Uterus (tissue), 4 donors: Measurements from ENCODE around the gene A4GALT. TPM values are rescaled to one million over a fixed set of nuclear protein-coding genes. Genes with fewer than 3 reads are reported as not detected.
"Not testable (repeated sequence)": the region's sequence is repeated elsewhere in the genome, so short reads cannot be mapped to it uniquely, and the experiment has no call there.

Experiments used
- DNase-seq, 2 donors: peaks; one replicate each; pipeline ENCODE4 v3.0.0-alpha.2; 2019 to 2020
- H3K27ac ChIP-seq, 2 donors: fragments of 200-600 bp; sonication (generic); 1 replicate in 1 of 2; 2 replicates in 1 of 2; pipeline ENCODE4 v1.5.1; 2016 to 2018
- H3K27me3 ChIP-seq, 2 donors: fragments of 200-600 bp; sonication (generic); one replicate each; pipeline ENCODE4 v1.5.1; 2018 to 2019; ENCODE audit warnings: control low read depth in 1 of 2
- H3K36me3 ChIP-seq, 2 donors: fragments of 200-600 bp; sonication (generic); one replicate each; pipeline ENCODE4 v1.5.1; 2019; ENCODE audit warnings: control low read depth in 1 of 2
- H3K4me1 ChIP-seq, 2 donors: fragments of 200-600 bp; sonication (generic); one replicate each; pipeline ENCODE4 v1.5.1; 2018 to 2019; ENCODE audit warnings: control low read depth in 1 of 2
- H3K4me3 ChIP-seq, 2 donors: fragments of 200-600 bp; sonication (generic); 1 replicate in 1 of 2; 2 replicates in 1 of 2; pipeline ENCODE4 v1.5.1; 2018 to 2019; ENCODE audit warnings: mild to moderate bottlenecking in 1 of 2
- H3K9me3 ChIP-seq, 2 donors: fragments of 200-600 bp; sonication (generic); one replicate each; pipeline ENCODE4 v1.5.1; 2019; ENCODE audit warnings: control low read depth in 1 of 2
- CTCF ChIP-seq, 4 experiments: fragments of 200-600 bp in 2 of 4; fragments of 450-650 bp in 2 of 4; sonication (generic) in 2 of 4; IDR thresholded peaks; one replicate each; pipeline ENCODE4 v1.5.1; 2016 to 2019; ENCODE audit warnings: antibody characterized with exemption in 4 of 4, mild to moderate bottlenecking in 2 of 4, moderate library complexity in 1 of 4
- POLR2A ChIP-seq, 2 donors: fragments of 450-650 bp; IDR thresholded peaks; one replicate each; pipeline ENCODE4 v1.6.1; 2016; ENCODE audit warnings: antibody characterized with exemption in 2 of 2, mild to moderate bottlenecking in 1 of 2, moderate library complexity in 1 of 2
- intact Hi-C: fragments of 100-400 bp; cut with DNase I; formaldehyde crosslinking; loops from one replicate; pipeline ENCODE4 v1.15.1; 2023; ENCODE audit warnings: low total_unique reads
- total RNA-seq, 4 donors: library from RNA; depleted of rRNA in 3 of 4; stranded (reverse); fragments of >200 nt in 3 of 4; gene quantifications; one replicate each; pipeline versions ENCODE4 v1.1.0 to v1.2.4, GENCODE V29; 2014 to 2023
- donor health status: DM: yes; HTN: yes; CAD: no.

Gene A4GALT
- total RNA-seq, 4 donors from 2014 or later, result 4.4 to 100.0 (median 19.6) TPM

DNA sequence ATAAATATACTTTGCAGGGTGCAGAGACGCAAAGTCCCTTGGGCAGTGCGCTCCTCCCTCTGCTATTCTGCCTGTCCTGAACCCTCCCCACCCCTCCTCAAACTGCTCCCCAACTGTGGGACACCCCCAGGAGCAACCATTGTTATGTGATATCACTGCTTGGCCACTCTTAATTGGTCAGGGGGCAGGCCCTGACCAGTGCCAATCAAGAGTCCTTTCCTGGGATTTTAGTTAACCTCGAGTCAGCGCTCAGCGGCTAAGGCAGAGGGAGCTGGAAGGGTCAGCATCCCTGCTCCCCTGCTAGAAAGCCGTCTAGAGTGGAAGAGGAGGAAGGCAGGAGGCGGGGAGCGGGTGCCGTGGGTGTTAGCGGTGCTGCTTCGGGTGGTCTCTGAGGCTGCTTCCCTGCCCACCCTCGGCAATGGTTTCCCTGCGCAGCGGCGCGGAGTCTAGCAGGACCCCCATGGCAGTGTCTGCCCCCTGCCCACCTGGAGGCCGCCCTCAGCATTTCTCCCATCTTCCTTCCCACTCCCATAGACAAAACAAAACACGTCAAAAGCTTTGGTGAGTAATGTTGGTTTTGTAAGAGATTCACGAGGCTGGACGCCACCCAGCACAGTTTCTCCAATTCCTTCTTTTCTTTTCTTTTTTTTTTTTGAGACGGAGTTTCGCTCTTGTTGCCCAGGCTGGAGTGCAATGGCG, 38.4 kb upstream of the A4GALT start:
- intact Hi-C loops, result no loop called here
- Histone ChIP-seq H3K9me3 (no peaks in the 10 kb centered on the region), H3K27me3 (no peaks in the 10 kb centered on the region), H3K4me3 (no peak overlapping the region), H3K36me3 (no peaks in the 10 kb centered on the region), H3K4me1 (no peaks in the 10 kb centered on the region), H3K27ac (no peak overlapping the region)
- TF ChIP-seq POLR2A (IDR thresholded peaks at IDR 0.05) (no peak), CTCF (IDR thresholded peaks at IDR 0.05) (no peak)
- DNase-seq, result no peak

DNA sequence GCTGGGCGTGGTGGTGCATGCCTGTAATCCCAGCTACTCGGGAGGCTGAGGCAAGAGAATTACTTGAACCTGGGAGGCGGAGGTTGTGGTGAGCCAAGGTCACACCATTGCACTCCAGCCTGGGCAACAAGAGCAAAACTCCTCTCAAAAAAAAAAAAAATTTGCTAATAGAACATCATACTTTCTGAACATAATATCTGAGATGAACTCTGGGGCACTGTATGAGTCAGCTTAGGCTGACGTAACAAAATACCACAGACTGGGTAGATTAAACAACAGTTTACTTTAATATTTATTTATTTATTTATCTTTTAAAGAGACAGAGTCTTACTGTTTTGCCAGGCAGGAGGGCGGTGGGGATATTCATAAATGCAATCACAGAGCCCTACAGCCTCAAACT, 34.9 kb upstream of the A4GALT start:
- H3K9me3 ChIP-seq, DNase-seq, intact Hi-C loops, H3K27ac ChIP-seq, H3K36me3 ChIP-seq, H3K4me1 ChIP-seq, H3K4me3 ChIP-seq, H3K27me3 ChIP-seq: not testable (repeated sequence)

DNA sequence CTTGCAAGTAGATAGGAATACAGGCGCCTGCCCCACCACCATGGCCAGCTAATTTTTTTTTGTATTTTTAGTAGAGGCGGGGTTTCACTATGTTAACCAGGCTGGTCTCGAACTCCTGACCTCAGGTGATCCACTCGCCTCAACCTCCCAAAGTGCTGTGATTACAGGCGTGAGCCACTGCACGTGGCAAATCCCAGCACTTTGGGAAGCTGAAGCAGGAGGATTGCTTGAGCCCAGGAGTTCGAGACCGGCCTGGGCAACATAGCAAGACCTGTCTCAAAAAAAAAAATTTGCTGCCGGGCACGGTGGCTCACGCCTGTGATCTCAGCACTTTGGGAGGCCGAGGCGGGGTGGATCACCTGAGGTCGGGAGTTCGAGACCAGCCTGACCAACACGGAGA, 34.5 kb upstream of the A4GALT start:
- H3K27ac ChIP-seq, H3K36me3 ChIP-seq, intact Hi-C loops, H3K4me3 ChIP-seq, DNase-seq, H3K4me1 ChIP-seq, H3K27me3 ChIP-seq, H3K9me3 ChIP-seq: not testable (repeated sequence)

DNA sequence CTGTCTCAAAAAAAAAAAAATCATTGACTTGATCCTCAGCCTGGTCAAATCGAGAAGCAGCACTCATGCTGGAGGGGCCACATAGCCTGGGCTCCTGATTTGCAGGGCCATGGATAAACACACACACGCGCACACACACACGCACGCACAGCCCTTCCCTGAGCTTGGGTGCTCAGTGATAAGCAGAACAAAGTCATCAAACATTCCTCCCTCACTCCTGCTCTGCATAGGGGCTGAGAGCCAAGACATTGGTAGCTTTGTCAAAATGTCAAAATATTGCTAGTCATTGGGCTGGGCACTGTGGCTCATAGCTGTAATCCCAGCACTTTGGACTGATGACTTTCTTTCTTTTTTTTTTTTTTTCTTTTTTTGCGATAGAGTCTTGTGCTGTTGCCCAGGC, 34.0 kb upstream of the A4GALT start:
- H3K4me3 ChIP-seq, result no peak overlapping the region
- H3K9me3 ChIP-seq, result no peaks in the 10 kb centered on the region
- H3K27me3 ChIP-seq, result no peaks in the 10 kb centered on the region
- no peak for DNase-seq
- no peaks in the 10 kb centered on the region for H3K4me1 ChIP-seq
- TF ChIP-seq CTCF (IDR thresholded peaks at IDR 0.05) (no peak), POLR2A (IDR thresholded peaks at IDR 0.05) (no peak)
- H3K27ac ChIP-seq, result no peak overlapping the region
- no peaks in the 10 kb centered on the region for H3K36me3 ChIP-seq
- intact Hi-C loops, result no loop called here

DNA sequence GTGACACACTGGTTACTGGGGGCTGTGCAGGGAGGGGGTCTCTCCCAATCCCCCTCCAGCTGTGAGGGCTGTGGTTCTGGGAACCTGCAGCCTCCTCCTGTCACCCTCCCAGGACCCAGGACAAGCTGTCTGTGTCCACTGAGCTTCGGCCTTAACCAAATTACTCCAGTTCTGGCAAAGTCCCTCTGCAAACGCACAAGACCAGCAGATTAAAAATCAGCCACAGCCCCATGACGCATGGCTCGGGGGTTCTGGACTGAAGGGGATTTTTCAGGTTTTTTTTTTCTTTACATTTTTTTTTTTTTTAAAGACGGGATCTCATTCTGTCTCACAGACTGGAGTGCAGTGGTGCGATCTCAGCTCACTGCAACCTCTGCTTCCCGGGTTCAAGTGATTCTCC, 32.2 kb upstream of the A4GALT start:
- Histone ChIP-seq H3K27me3 (no peaks in the 10 kb centered on the region), H3K27ac (no peak overlapping the region), H3K4me3 (no peak overlapping the region), H3K36me3 (no peaks in the 10 kb centered on the region), H3K4me1 (no peaks in the 10 kb centered on the region), H3K9me3 (no peaks in the 10 kb centered on the region)
- TF ChIP-seq CTCF (IDR thresholded peaks at IDR 0.05) (no peak), POLR2A (IDR thresholded peaks at IDR 0.05) (no peak)
- DNase-seq, result no peak
- intact Hi-C loops, result no loop called here

DNA sequence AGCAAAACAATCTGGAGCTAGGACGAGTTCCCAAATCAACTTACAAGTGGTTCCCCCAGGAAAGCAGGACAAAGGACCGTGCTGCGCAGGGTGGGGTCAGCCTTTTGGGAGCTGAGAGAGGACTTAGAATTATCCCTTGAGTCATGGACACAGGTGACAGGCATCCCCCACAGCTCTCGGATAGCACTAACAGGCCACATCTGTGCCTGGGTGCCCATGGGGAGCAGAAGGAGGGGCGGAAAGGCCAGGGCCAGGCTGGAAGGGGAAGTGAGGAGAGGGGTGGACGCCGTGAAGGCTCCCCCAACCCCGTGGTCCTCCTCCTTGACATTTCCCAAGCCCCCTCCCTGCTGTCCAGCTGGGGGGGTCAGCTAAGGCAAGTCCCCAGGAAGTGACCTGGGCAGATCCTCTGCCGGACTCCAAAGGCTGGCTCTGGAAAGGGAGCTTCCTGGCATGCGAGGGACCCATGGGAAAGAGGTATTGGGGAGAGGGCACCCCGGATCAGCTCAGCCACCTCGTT, 31.6 kb upstream of the A4GALT start:
- H3K9me3 ChIP-seq, result no peaks in the 10 kb centered on the region
- H3K36me3 ChIP-seq, result no peaks in the 10 kb centered on the region
- TF ChIP-seq POLR2A (IDR thresholded peaks at IDR 0.05), result no peak
- no peak for TF ChIP-seq CTCF (IDR thresholded peaks at IDR 0.05)
- H3K4me1 ChIP-seq, result no peaks in the 10 kb centered on the region
- intact Hi-C loops, result no loop called here
- H3K27me3 ChIP-seq, result no peaks in the 10 kb centered on the region
- H3K4me3 ChIP-seq, result no peak overlapping the region
- H3K27ac ChIP-seq, result peak overlapping the region in 1 of 2 donors; percentile 33
- no peak for DNase-seq

- H3K36me3 ChIP-seq, H3K4me1 ChIP-seq, H3K27ac ChIP-seq, DNase-seq, H3K9me3 ChIP-seq, H3K4me3 ChIP-seq, H3K27me3 ChIP-seq, intact Hi-C loops: not testable (repeated sequence)
These were observed 29.8 kb upstream of the A4GALT start for GRCh38 chr22:42750421-42750820.
